Prostate gland (tissue), 2 donors: ENCODE data around the gene C5AR2. TPM values are rescaled to one million over a fixed set of nuclear protein-coding genes. Genes with fewer than 3 reads are reported as not detected.

ENCODE experiments used
- DNase-seq: peaks from one replicate; pipeline ENCODE4 v3.0.0-alpha.2; 2019; ENCODE audit warnings: low spot score
- H3K27ac ChIP-seq, 2 donors: fragments of 200-600 bp; sonication (generic); 2 replicates each; pipeline ENCODE4 v1.5.1; 2017 to 2019
- H3K27me3 ChIP-seq: fragments of 200-600 bp; sonication (generic); replicated peaks from 2 replicates; pipeline ENCODE4 v1.5.1; 2019; ENCODE audit not compliant: insufficient read depth
- H3K36me3 ChIP-seq, 2 donors: fragments of 200-600 bp; sonication (generic); 1 replicate in 1 of 2; 2 replicates in 1 of 2; pipeline versions ENCODE4 v1.5.1 to v1.8.1; 2017 to 2019
- H3K4me1 ChIP-seq: fragments of 200-600 bp; sonication (generic); replicated peaks from 2 replicates; pipeline ENCODE4 v1.5.1; 2019
- H3K4me3 ChIP-seq, 2 donors: fragments of 200-600 bp; sonication (generic); 2 replicates each; pipeline ENCODE4 v1.5.1; 2017 to 2019
- H3K9me3 ChIP-seq: fragments of 200-600 bp; sonication (generic); 2 replicates; pipeline ENCODE4 v1.5.1; 2017
- CTCF ChIP-seq, 4 experiments: fragments of 200-600 bp in 2 of 4; fragments of 450-650 bp in 2 of 4; sonication (generic) in 2 of 4; IDR thresholded peaks; 1 replicate in 3 of 4; 2 replicates in 1 of 4; pipeline ENCODE4 v1.5.1; 2016 to 2019; ENCODE audit warnings: antibody characterized with exemption in 4 of 4, mild to moderate bottlenecking in 2 of 4, moderate library complexity in 2 of 4
- POLR2A ChIP-seq: fragments of 450-650 bp; IDR thresholded peaks from one replicate; pipeline ENCODE4 v1.6.1; 2016; ENCODE audit warnings: antibody characterized with exemption, mild to moderate bottlenecking
- POLR2AphosphoS5 ChIP-seq: sonication (generic); formaldehyde crosslinking; IDR thresholded peaks from one replicate; pipeline ENCODE4 v1.6.1; 2017; ENCODE audit warnings: antibody characterized with exemption
- WGBS: methylation state at CpG from one replicate; pipeline ENCODE4 v1.1.5; 2018; 5-methylcytosine and 5-hydroxymethylcytosine counted together
- intact Hi-C: fragments of 100-400 bp; cut with DNase I; formaldehyde crosslinking; loops from one replicate; pipeline ENCODE4 v1.14.2; 2022
- total RNA-seq, 2 donors: library from RNA; depleted of rRNA; stranded (reverse); fragments of >200 nt; gene quantifications; one replicate each; pipeline ENCODE4 v1.1.0, GENCODE V29; 2016

Gene C5AR2
- total RNA-seq, 2 donors from 2014 or later = 1.9 TPM; not detected in 1

DNA sequence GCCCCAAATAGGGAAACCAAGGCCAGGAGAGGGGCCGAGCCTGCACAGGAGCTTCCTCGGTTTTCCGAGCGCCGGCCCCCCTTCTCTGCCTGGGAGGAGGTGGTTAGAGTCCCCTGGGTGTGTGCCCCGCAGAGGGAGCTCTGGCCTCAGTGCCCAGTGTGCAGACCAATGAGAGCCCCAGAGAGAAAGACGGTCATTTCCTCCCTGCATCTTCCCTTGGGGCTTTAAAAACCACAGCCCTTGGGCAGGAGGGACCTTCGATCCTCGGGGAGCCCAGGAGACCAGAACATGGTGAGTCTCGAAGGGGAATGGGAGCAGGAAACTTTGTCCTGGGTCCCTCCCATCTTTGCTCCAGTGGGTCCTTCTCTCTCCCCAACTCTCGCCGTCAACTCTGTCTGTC, 22.4 kb upstream of the C5AR2 start, which contains the start of gene C5AR1:
TSS of gene C5AR1 (plus strand) at position 254 of the 400 bp plus-strand sequence. CDS start at position 289, 35 bp downstream.
- no peak within 1 kb of the TSS for H3K27ac ChIP-seq
- H3K27me3 ChIP-seq = no peaks in the 10 kb centered on the region
- no peak for DNase-seq
- intact Hi-C loops = no loop called here
- no peaks in the 10 kb centered on the region for H3K4me1 ChIP-seq
- TF ChIP-seq POLR2AphosphoS5 = no peak
- no peak for TF ChIP-seq POLR2A
- no peak for TF ChIP-seq CTCF (IDR thresholded peaks at IDR 0.05)
- H3K36me3 ChIP-seq = no peaks in the 10 kb centered on the region
- no peak within 1 kb of the TSS for H3K4me3 ChIP-seq
- WGBS = 48% methylated on average over 12 of the region's 12 CpGs
- H3K9me3 ChIP-seq = no peaks in the 10 kb centered on the region

- H3K36me3 ChIP-seq = no peaks in the 10 kb centered on the region
- H3K4me3 ChIP-seq = no peak overlapping the region
- 88% methylated on average over 2 of the region's 2 CpGs for WGBS
- H3K9me3 ChIP-seq = no peaks in the 10 kb centered on the region
- no peak overlapping the region for H3K27ac ChIP-seq
- no peaks in the 10 kb centered on the region for H3K27me3 ChIP-seq
- intact Hi-C loops = no loop called here
- no peak for TF ChIP-seq CTCF (IDR thresholded peaks at IDR 0.05)
- TF ChIP-seq POLR2A = no peak
- no peak for TF ChIP-seq POLR2AphosphoS5
- no peaks in the 10 kb centered on the region for H3K4me1 ChIP-seq
- DNase-seq = no peak
Measured at GRCh38 chr19:47310323-47310722, 21.7 kb upstream of the C5AR2 start.

- WGBS = 18% methylated on average over 5 of the region's 5 CpGs
- H3K4me3 ChIP-seq = no peak overlapping the region
- no peak overlapping the region for H3K27ac ChIP-seq
Measured at GRCh38 chr19:47310819-47311218, 21.2 kb upstream of the C5AR2 start.

GRCh38 chr19:47312366-47313006, 19.5 kb upstream of the C5AR2 start:
- no peak overlapping the region for H3K4me3 ChIP-seq
- 88% methylated on average over 5 of the region's 5 CpGs for WGBS
- H3K27me3 ChIP-seq = no peaks in the 10 kb centered on the region
- H3K27ac ChIP-seq = no peak overlapping the region
- intact Hi-C loops = no loop called here
- no peaks in the 10 kb centered on the region for H3K4me1 ChIP-seq
- TF ChIP-seq CTCF (IDR thresholded peaks at IDR 0.05) (no peak), POLR2AphosphoS5 (no peak), POLR2A (no peak)
- H3K36me3 ChIP-seq = no peaks in the 10 kb centered on the region
- no peak for DNase-seq
- no peaks in the 10 kb centered on the region for H3K9me3 ChIP-seq

More at GRCh38 chr19:47310819-47311218, 21.2 kb upstream of the C5AR2 start:
- TF ChIP-seq POLR2AphosphoS5 (no peak), POLR2A (no peak), CTCF (IDR thresholded peaks at IDR 0.05) (no peak)
- Histone ChIP-seq H3K27me3 (no peaks in the 10 kb centered on the region), H3K9me3 (no peaks in the 10 kb centered on the region), H3K36me3 (no peaks in the 10 kb centered on the region), H3K4me1 (no peaks in the 10 kb centered on the region)
- intact Hi-C loops = no loop called here
- no peak for DNase-seq

DNA sequence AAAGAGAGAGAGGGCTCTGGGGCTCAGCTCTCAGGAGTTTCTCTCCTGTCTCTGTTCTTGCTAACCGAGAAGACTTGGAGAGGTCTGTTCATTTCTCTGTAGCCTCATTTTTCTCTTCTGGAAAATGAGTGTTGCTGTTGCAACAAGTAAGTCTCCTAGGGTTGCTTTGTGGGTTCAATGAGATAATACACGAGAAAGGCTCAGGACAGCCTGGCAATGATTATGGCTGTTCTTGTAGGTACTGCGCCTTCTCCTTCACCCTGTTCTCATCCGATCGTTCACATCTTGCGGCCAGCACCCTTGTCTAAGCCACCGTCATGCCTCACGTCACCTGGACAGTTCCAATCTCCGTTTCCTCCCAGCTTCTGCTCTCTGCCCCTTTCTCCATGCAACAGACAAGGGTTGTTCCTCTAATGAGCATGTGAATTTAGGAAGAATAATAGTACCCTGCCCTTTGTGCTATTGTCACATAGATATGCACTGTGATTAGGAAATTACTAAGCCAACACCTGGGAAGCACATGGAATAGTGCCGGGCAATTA, 18.1 kb upstream of the C5AR2 start:
- Histone ChIP-seq H3K27me3 (no peaks in the 10 kb centered on the region), H3K27ac (no peak overlapping the region), H3K4me3 (no peak overlapping the region), H3K9me3 (no peaks in the 10 kb centered on the region), H3K36me3 (no peaks in the 10 kb centered on the region), H3K4me1 (no peaks in the 10 kb centered on the region)
- intact Hi-C loops = no loop called here
- no peak for DNase-seq
- TF ChIP-seq POLR2A (no peak), POLR2AphosphoS5 (no peak)
- 84% methylated on average over 10 of the region's 10 CpGs for WGBS
